ENCODE measurements around the gene HMGB4.

- TF ChIP-seq RCOR1 (IDR thresholded peaks at IDR 0.05; ENCODE audit: low read depth, low read length): no peak
- TF ChIP-seq EP300 (IDR thresholded peaks at IDR 0.05): no peak
- TF ChIP-seq CTCF (IDR thresholded peaks at IDR 0.05): no peak
- TF ChIP-seq MAZ (IDR thresholded peaks at IDR 0.05; ENCODE audit: borderline replicate concordance, low read depth, low read length): no peak
- TF ChIP-seq POLR2A (IDR thresholded peaks at IDR 0.05; ENCODE audit: low read length): no peak
- no peak for TF ChIP-seq MAFK (IDR thresholded peaks at IDR 0.05; ENCODE audit: partially characterized antibody)
- TF ChIP-seq JUN (IDR thresholded peaks at IDR 0.05): no peak
- no peak for TF ChIP-seq ZC3H11A (IDR thresholded peaks at IDR 0.05)
Measured at GRCh38 chr1:33897092-33897725, 33.3 kb downstream of the HMGB4 start.

All from A549 (cell line).